Activated CD4-positive, alpha-beta memory T cell treated with anti-CD3 and anti-CD28 coated beads, Interleukin-2, amount 10 ng/mL, durations not matched to agents 7 days and 5 days (primary cell): ENCODE results near the gene NAB2. TPM values are rescaled to one million over a fixed set of nuclear protein-coding genes. Genes with fewer than 3 reads are reported as not detected.
A peak's percentile ranks its signal among the peaks of the same experiment; 100 is the strongest.

ENCODE experiments used
- CTCF ChIA-PET: fragments of 350-600 bp; sonication (Branson Sonifier 250); formaldehyde crosslinking; loops from one replicate; lab custom pipeline; 2021; ENCODE audit warnings: antibody characterized with exemption, inconsistent platforms; lab: Charles Lee
- POLR2A ChIA-PET: fragments of 350-600 bp; sonication (Branson Sonifier 250); formaldehyde crosslinking; loops from one replicate; lab custom pipeline; 2021; ENCODE audit warnings: antibody characterized with exemption; lab: Charles Lee
- DNase-seq: peaks from one replicate; pipeline ENCODE4 v3.0.0-alpha.2; 2020
- H3K27ac Mint-ChIP-seq: one replicate; pipeline ENCODE4 v1.8.0; 2021; ENCODE audit warnings: mild to moderate bottlenecking, mixed read lengths
- H3K27me3 Mint-ChIP-seq: one replicate; pipeline ENCODE4 v1.8.0; 2021; ENCODE audit warnings: mixed read lengths
- H3K36me3 Mint-ChIP-seq: one replicate; pipeline ENCODE4 v1.8.0; 2021; ENCODE audit warnings: low read depth, mixed read lengths
- H3K4me1 Mint-ChIP-seq: one replicate; pipeline ENCODE4 v1.8.0; 2021; ENCODE audit warnings: mixed read lengths
- H3K4me3 Mint-ChIP-seq: one replicate; pipeline ENCODE4 v1.8.0; 2021; ENCODE audit warnings: mild to moderate bottlenecking, mixed read lengths
- H3K9me3 Mint-ChIP-seq: one replicate; pipeline ENCODE4 v1.8.0; 2021; ENCODE audit warnings: mixed read lengths
- total RNA-seq, 2 experiments: library from RNA; stranded (reverse); gene quantifications; one replicate each; pipeline ENCODE4 v1.2.3, GENCODE V29; 2021

NAB2 gene, protein sequence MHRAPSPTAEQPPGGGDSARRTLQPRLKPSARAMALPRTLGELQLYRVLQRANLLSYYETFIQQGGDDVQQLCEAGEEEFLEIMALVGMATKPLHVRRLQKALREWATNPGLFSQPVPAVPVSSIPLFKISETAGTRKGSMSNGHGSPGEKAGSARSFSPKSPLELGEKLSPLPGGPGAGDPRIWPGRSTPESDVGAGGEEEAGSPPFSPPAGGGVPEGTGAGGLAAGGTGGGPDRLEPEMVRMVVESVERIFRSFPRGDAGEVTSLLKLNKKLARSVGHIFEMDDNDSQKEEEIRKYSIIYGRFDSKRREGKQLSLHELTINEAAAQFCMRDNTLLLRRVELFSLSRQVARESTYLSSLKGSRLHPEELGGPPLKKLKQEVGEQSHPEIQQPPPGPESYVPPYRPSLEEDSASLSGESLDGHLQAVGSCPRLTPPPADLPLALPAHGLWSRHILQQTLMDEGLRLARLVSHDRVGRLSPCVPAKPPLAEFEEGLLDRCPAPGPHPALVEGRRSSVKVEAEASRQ
- total RNA-seq = 1 to 10 TPM; 8.7 to 9.6 TPM

DNA sequence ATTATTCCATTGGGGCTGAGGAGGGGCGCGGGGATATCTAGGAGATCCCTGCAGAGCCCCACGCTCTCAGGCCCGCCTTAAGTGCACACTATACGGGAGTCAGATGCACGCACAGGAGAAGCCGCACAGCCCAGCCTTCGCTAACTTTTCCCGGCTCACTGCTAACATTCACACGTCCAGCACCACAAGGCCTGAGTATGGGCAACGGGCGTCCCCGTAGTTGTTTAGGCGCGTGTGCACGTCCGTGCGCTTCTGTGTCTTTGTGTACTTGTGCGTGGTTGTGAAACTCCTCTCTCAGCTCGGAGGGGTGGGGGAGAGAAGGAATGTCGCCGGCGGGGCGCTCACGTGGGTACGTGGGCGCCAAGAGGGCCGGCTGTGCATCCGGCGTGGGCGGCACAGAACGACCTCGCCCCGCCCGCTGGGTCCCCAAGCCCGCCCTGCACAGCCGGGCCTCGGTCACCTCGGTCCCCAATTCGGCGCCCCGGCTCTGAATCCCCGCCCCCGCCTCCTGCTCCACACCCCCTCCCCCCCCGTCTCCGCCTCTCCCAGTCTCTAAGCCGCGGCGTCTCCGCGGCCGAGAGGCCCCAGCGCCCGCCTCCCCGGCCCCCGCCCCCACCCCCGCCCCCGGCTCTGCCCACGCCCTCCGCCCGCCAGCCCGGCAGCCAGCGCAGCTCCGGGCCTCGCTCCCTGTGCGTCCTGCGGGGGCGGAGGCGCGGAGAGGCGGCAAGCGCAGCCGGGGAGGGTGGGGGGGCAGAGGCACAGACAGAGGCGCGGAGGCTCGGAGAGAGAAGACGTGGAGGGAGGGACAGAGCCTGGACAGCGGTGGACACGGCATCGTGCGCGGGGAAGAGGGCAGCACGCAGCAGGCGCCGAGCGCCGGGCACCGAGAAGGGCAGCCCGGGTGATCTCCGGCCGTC, at the start of gene NAB2:
Gene NAB2 (plus strand): TSS at position 761 of the 917 bp plus-strand sequence. CDS start 158 bp downstream, outside the sequence.
- Mint-ChIP-seq H3K9me3 (no peaks in the 10 kb centered on the region), H3K27me3 (no peaks in the 10 kb centered on the region), H3K4me3 (peak within 1 kb of the TSS; percentile 89), H3K27ac (peak within 1 kb of the TSS; percentile 90), H3K4me1 (peaks cover 64% of the 10 kb centered on the region), H3K36me3 (peaks cover 15% of the 10 kb centered on the region)
- CTCF ChIA-PET = interaction anchor here (1.9 to 8.7 kb wide), 3 partner anchors 9 to 23 kb away, joined by 8 to 91 read pairs (median 28); partner anchors contain the start of genes NEMP1 and STAT6
- POLR2A ChIA-PET = interaction anchor here (0.6 to 14.8 kb wide), 6 partner anchors 10 to 1115 kb away, joined by 3 to 247 read pairs (median 20); partner anchors contain the start of genes NEMP1, RAB5B and STAT6
- DNase-seq = peak; percentile 96

DNA sequence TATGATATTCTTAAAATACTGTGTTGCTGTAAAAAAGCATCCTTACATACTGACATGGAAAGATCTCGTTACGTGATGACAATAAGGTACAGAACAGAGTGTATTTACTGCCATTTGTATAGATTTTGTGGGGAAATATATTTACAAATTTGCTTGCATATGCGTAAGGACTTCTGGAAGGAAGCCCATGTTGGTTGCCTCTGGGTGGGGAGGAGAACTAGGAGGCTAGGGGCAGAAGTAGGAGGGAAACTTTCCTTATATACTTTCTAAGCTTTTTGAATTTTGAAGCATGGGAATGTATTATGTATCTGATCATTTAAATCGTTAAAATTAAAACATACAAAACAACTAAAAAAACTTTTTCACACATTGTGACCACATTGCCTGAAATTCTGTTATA, 48.7 kb upstream of the NAB2 start:
- H3K9me3 Mint-ChIP-seq = no peaks in the 10 kb centered on the region
- H3K36me3 Mint-ChIP-seq = no peaks in the 10 kb centered on the region
- H3K4me1 Mint-ChIP-seq = no peaks in the 10 kb centered on the region
- no peak overlapping the region for H3K4me3 Mint-ChIP-seq
- DNase-seq = no peak
- CTCF ChIA-PET = interaction anchor here (0.6 to 1.3 kb wide), 4 partner anchors 28 to 205 kb away, joined by 3 to 5 read pairs (median 3); no protein-coding TSS in a partner anchor
- POLR2A ChIA-PET = interaction anchor here (2.1 kb wide), 1 partner anchor 13 kb away, joined by 4 read pairs; no protein-coding TSS in a partner anchor
- H3K27ac Mint-ChIP-seq = no peak overlapping the region
- peaks cover 14% of the 10 kb centered on the region for H3K27me3 Mint-ChIP-seq

DNA sequence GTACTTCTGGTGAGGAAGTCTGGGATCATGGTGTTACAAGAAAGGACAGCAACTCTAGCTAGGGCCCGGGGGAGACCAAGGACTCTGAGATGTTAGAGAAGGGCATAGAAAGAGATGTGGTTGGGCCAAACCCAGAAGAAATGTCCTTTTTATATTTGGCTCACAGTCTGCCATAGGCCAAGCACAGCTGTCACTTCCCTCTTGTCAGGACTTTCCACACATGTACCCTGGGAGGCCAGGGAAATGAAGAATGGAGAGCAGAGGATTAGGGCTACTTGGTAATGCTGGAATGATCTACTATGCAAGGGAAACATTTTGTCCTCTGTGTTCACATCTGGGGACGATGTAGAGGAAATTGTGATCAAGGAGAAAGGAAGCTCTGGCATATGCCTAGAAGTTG, 48.2 kb upstream of the NAB2 start:
- Mint-ChIP-seq H3K9me3 (no peaks in the 10 kb centered on the region), H3K4me1 (no peaks in the 10 kb centered on the region), H3K27me3 (peaks cover 18% of the 10 kb centered on the region), H3K36me3 (no peaks in the 10 kb centered on the region), H3K4me3 (no peak overlapping the region), H3K27ac (no peak overlapping the region)
- CTCF ChIA-PET = interaction anchor here (0.6 to 1.3 kb wide), 4 partner anchors 30 to 465 kb away, joined by 3 to 5 read pairs (median 3); no protein-coding TSS in a partner anchor
- POLR2A ChIA-PET = interaction anchor here (1.0 kb wide), 1 partner anchor 8 kb away, joined by 3 read pairs; no protein-coding TSS in a partner anchor
- DNase-seq = no peak

DNA sequence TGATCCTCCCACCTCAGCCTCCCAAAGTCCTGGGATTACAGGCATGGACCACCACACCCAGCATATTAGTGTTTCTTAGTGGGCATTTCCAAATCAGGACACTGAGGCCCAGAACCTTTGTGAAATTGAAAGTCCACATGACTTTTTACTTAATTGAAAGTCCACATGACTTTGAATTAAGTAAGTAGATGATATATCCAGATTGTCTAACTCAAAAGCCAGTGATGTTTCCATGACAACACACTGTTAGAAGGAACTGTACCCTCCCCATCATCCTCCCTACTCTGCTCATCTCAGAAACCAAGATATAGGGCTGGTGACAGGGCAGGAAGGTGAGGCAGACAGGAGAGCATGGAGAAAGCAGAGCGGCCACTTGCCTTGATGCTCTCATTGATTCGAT, 46.2 kb upstream of the NAB2 start:
- CTCF ChIA-PET = interaction anchor here (0.9 to 1.1 kb wide), 2 partner anchors 19 to 187 kb away, joined by 3 read pairs; partner anchors contain the start of gene SHMT2

DNA sequence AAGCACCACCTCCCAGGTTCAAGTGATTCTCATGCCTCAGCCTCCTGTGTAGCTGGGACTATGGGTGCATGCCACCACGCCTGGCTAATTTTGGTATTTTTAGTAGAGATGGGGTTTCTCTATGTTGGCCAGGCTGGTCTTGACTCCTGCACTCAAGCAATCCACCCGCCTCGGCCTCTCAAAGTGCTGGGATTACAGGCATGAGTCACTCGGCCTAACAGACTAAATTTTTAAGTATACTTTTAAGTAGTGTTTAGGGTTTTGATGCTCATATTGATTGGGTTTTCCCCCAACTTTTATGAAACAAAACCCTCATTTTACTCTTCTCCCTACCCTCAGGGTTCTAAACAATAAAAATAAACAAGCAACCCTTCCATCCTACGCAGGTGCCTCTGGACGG, 44.4 kb upstream of the NAB2 start:
- POLR2A ChIA-PET = no interaction called here
- Mint-ChIP-seq H3K9me3 (no peaks in the 10 kb centered on the region), H3K4me1 (peaks cover 28% of the 10 kb centered on the region), H3K27me3 (peaks cover 29% of the 10 kb centered on the region), H3K36me3 (no peaks in the 10 kb centered on the region), H3K27ac (no peak overlapping the region), H3K4me3 (no peak overlapping the region)
- CTCF ChIA-PET = interaction anchor here (1.0 kb wide), 1 partner anchor 36 kb away, joined by 3 read pairs; no protein-coding TSS in a partner anchor
- no peak for DNase-seq

More for the DNA sequence above, 46.2 kb upstream of the NAB2 start:
- H3K9me3 Mint-ChIP-seq = no peaks in the 10 kb centered on the region
- DNase-seq = no peak
- H3K4me1 Mint-ChIP-seq = peaks cover 19% of the 10 kb centered on the region
- no peaks in the 10 kb centered on the region for H3K36me3 Mint-ChIP-seq
- H3K27me3 Mint-ChIP-seq = peaks cover 30% of the 10 kb centered on the region
- H3K27ac Mint-ChIP-seq = no peak overlapping the region
- H3K4me3 Mint-ChIP-seq = no peak overlapping the region
- POLR2A ChIA-PET = no interaction called here

DNA sequence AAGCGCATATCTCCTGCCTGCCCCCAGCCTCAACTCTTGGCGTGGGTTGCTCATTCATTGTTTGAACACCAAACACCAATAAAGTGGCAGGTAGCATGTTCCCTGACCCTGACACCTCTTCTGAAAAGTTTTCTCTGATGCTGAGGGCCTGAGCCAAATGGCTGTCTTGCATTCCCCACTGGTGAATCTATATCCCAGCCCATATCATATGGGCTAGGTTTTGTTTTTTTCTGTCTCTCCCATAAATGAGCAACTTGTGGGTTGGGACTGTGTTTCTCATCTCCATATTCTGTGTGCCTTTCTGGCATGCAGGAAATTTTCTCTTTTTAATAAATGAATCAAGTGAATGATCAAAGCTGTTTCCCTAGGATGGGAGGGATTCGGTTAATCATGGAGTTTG, 44.0 kb upstream of the NAB2 start:
- ChIA-PET CTCF (interaction anchor here (1.0 kb wide), 1 partner anchor 37 kb away, joined by 3 read pairs; no protein-coding TSS in a partner anchor), POLR2A (no interaction called here)
- no peaks in the 10 kb centered on the region for H3K36me3 Mint-ChIP-seq

DNA sequence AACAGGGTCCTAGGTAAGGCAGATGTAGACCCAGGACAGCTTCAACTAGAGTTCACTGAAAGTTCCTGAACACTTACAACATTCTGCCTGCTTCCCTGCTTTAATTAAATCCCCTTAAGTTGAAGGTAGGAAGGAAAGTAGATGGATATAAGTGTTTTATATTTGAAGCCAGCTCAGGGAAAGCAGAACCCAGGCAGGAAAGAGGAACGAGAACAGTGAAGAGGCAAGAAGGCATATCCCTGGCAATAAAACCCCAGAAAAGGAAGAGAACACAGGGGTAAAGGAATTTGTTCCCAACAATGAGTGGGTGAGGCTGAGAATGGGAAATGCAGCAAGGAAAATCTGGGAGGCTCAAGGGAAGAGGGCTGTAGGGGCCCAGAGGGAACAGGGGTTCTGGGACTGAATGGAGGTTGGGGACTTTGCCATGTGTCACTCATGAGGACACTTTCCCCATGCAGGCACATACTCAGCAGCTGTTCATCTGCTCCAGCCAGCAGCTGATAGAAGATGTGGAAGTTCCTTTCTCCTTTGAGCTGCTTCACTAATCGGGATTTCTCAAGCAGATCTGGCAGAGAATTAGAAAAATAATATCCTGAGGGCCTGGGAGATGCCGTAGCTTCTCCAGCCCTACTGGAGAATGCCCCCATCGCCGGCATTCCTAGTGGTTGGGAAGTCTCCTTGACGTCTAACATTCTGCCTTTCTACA, 42.7 kb upstream of the NAB2 start:
- no peak overlapping the region for H3K4me3 Mint-ChIP-seq
- no peaks in the 10 kb centered on the region for H3K9me3 Mint-ChIP-seq
- DNase-seq = no peak
- peaks cover 28% of the 10 kb centered on the region for H3K4me1 Mint-ChIP-seq
- H3K27ac Mint-ChIP-seq = no peak overlapping the region
- ChIA-PET CTCF (interaction anchor here (0.7 to 1.5 kb wide), 7 partner anchors 15 to 45 kb away, joined by 3 to 6 read pairs (median 4); partner anchors contain the start of gene TAC3), POLR2A (interaction anchor here (0.8 to 2.3 kb wide), 4 partner anchors 9 to 64 kb away, joined by 3 to 8 read pairs (median 3); partner anchors contain the start of gene TAC3)
- H3K36me3 Mint-ChIP-seq = no peaks in the 10 kb centered on the region
- H3K27me3 Mint-ChIP-seq = peaks cover 28% of the 10 kb centered on the region

More for the DNA sequence above, 44.0 kb upstream of the NAB2 start:
- no peaks in the 10 kb centered on the region for H3K9me3 Mint-ChIP-seq
- no peak overlapping the region for H3K4me3 Mint-ChIP-seq
- no peak overlapping the region for H3K27ac Mint-ChIP-seq
- DNase-seq = no peak
- H3K4me1 Mint-ChIP-seq = peaks cover 28% of the 10 kb centered on the region
- peaks cover 29% of the 10 kb centered on the region for H3K27me3 Mint-ChIP-seq

DNA sequence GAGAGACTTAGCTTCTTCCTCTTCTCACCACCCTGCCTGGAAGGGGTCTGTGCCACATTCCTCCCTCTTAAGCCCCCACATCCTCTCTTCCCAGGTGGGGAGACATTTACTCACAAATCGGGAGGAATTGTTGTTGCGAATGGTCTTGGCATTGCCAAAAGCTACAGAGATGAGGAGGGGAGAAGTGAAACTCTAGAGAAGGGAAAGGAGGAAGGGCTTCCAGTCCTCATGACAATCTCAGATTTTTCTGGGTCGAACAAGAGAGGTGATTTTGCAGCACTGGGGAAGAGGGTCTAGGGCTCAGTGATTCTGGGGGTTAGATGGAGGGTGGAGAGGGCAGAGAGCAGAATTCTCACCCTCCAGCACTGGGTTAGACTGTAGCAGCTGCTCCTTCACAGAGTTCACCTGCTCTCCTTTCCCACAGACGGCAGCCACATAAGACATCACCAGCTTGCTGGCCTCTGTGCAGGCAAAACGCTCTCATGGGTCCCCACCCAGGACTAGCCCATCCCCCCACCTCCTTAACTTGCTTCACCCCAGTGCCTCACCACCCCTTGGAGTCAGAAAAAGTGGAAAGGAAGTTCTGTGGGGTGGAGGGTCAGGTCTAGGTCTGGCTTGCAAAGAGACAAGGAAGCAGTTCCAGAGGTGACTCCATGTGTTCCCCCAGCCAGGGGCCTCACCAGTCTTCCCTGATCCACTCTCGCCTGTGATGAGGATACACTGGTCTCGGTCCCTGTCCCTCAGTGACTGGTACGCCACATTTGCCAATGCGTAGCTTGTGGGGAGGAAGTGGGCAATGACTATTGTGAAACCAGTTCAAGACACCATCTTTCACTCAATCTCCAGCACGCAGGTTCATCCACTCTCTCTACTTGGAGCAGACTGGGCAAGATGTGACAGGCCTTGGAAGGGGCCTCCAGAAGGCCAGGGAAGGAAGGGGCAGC, 41.7 kb upstream of the NAB2 start:
- Mint-ChIP-seq H3K36me3 (no peaks in the 10 kb centered on the region), H3K9me3 (no peaks in the 10 kb centered on the region), H3K4me1 (peaks cover 28% of the 10 kb centered on the region), H3K27me3 (peaks cover 23% of the 10 kb centered on the region), H3K4me3 (no peak overlapping the region), H3K27ac (peak overlapping the region; percentile 59)
- CTCF ChIA-PET = interaction anchor here (0.7 to 2.2 kb wide), 12 partner anchors 14 to 415 kb away, joined by 3 to 15 read pairs (median 4); partner anchors contain the start of genes STAT6 and TAC3
- peak; percentile 81 for DNase-seq
- POLR2A ChIA-PET = interaction anchor here (0.6 to 2.3 kb wide), 13 partner anchors 10 to 322 kb away, joined by 3 to 8 read pairs (median 3); partner anchors contain the start of genes NACA and TAC3

DNA sequence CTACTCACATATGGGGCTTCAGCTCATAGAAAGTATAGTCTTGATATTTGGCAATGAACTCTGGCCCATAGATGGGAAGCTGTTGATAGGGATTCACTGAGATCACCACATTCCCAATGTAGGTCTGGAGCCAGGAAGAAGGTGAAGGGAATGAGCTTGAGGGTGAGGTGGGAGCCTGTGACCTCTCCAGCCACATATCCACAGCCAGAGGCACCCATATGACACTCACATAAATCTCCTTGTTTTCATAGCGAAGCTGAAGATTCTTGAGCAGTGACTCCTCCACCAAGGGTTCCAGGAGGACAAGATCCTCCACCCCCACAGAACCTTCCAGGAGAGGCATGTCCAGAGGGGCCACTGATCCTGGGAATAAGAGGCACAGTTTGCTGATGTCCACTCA, 40.9 kb upstream of the NAB2 start:
- CTCF ChIA-PET = interaction anchor here (0.7 to 2.2 kb wide), 7 partner anchors 12 to 414 kb away, joined by 3 to 15 read pairs (median 3); partner anchors contain the start of gene STAT6
- DNase-seq = no peak
- Mint-ChIP-seq H3K4me1 (peaks cover 28% of the 10 kb centered on the region), H3K4me3 (no peak overlapping the region), H3K27me3 (peaks cover 23% of the 10 kb centered on the region), H3K36me3 (peaks cover 4% of the 10 kb centered on the region), H3K9me3 (no peaks in the 10 kb centered on the region), H3K27ac (peak overlapping the region; percentile 59)
- POLR2A ChIA-PET = interaction anchor here (0.8 to 2.3 kb wide), 8 partner anchors 9 to 322 kb away, joined by 3 to 8 read pairs (median 4); partner anchors contain the start of genes NACA and TAC3

DNA sequence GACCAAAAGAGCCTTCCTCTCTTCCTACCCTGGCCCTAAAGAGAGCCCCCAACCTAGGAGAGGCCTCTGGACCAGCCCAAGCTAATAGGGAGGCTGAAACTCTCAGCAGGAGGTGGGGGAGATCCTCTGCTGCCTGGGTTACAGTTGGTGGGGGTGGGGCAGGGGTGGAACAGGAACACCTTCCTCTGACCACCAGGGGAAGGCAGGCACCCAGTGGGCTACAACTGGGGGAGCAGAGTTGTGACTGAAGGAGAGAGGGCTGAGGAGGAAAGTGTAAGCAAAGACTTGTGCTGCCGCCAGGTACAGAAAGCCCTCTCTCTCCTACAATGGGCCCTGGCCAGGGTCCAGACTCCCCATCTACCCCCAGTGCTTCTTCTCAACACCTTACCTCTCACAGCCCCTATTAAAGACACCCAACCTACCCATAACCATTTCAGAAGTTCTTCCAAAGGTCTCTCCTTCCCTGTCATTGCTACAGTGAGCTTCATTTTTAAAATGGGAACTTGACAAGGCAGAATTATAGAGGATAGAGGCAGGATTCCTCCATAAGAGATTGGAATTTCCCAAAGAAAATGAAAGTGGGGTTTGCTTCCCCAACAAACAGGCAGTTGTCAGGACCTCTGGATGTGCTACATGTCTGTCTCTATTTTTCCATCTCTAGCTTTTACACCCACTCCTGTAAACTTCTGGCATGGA, 40.3 kb upstream of the NAB2 start:
- no peak overlapping the region for H3K4me3 Mint-ChIP-seq

More for the DNA sequence above, 40.3 kb upstream of the NAB2 start:
- peaks cover 29% of the 10 kb centered on the region for H3K4me1 Mint-ChIP-seq
- no peak for DNase-seq
- ChIA-PET CTCF (interaction anchor here (0.6 to 2.2 kb wide), 7 partner anchors 12 to 489 kb away, joined by 3 to 15 read pairs (median 4); partner anchors contain the start of gene STAT6), POLR2A (interaction anchor here (0.9 to 1.8 kb wide), 6 partner anchors 8 to 64 kb away, joined by 3 to 6 read pairs (median 4); no protein-coding TSS in a partner anchor)
- no peaks in the 10 kb centered on the region for H3K9me3 Mint-ChIP-seq
- peaks cover 10% of the 10 kb centered on the region for H3K36me3 Mint-ChIP-seq
- H3K27ac Mint-ChIP-seq = no peak overlapping the region
- peaks cover 22% of the 10 kb centered on the region for H3K27me3 Mint-ChIP-seq
